Amniotic stem cell (primary cell): ENCODE results near the gene C17orf67.
A peak's percentile ranks its signal among the peaks of the same experiment; 100 is the strongest.

Source experiments
- DNase-seq: peaks from one replicate; lab custom pipeline; 2025; lab: John Stamatoyannopoulos, UW

Gene C17orf67

GRCh38 chr17:56833809-56834379 lies at the start of gene C17orf67, which contains the start of gene DGKE:
Gene C17orf67 (minus strand): TSS chr17:56833920. CDS start chr17:56815810, 18,110 bp downstream.
Gene DGKE (plus strand): TSS chr17:56834151. CDS start chr17:56834796, 645 bp downstream.
- DNase-seq, result peak; percentile 85

GRCh38 chr17:56881685-56882295 lies 48.1 kb upstream of the C17orf67 start:
- DNase-seq, result no peak

GRCh38 chr17:56880571-56880970 lies 46.9 kb upstream of the C17orf67 start:
- DNase-seq, result no peak

- no peak for DNase-seq
These were observed 46.4 kb upstream of the C17orf67 start for GRCh38 chr17:56880133-56880532.

- no peak for DNase-seq
These were observed 45.6 kb upstream of the C17orf67 start for GRCh38 chr17:56879280-56879679.

- no peak for DNase-seq
These were observed 43.1 kb upstream of the C17orf67 start for GRCh38 chr17:56876766-56877179.

- no peak for DNase-seq
These were observed 36.4 kb upstream of the C17orf67 start for GRCh38 chr17:56870081-56870651.

- DNase-seq, result no peak
These were observed 35.0 kb upstream of the C17orf67 start for GRCh38 chr17:56868716-56869115.

GRCh38 chr17:56867948-56868376 lies 34.2 kb upstream of the C17orf67 start:
- DNase-seq, result no peak

- no peak for DNase-seq
These were observed 32.8 kb upstream of the C17orf67 start for GRCh38 chr17:56866496-56866895.

- DNase-seq, result no peak
These were observed 32.4 kb upstream of the C17orf67 start for GRCh38 chr17:56866076-56866475.

- no peak for DNase-seq
These were observed 30.3 kb upstream of the C17orf67 start for GRCh38 chr17:56863974-56864373.

- DNase-seq, result no peak
These were observed 28.2 kb upstream of the C17orf67 start for GRCh38 chr17:56861899-56862298.

GRCh38 chr17:56851008-56851407 lies 17.3 kb upstream of the C17orf67 start:
- no peak for DNase-seq

GRCh38 chr17:56850591-56850990 lies 16.9 kb upstream of the C17orf67 start:
- no peak for DNase-seq

GRCh38 chr17:56849131-56849530 lies 15.4 kb upstream of the C17orf67 start:
- no peak for DNase-seq

GRCh38 chr17:56847106-56847505 lies 13.4 kb upstream of the C17orf67 start:
- DNase-seq, result no peak

- no peak for DNase-seq
These were observed 12.2 kb upstream of the C17orf67 start for GRCh38 chr17:56845934-56846333.

GRCh38 chr17:56842577-56842976 lies 8.9 kb upstream of the C17orf67 start:
- no peak for DNase-seq

- no peak for DNase-seq
These were observed 5.0 kb upstream of the C17orf67 start for GRCh38 chr17:56838687-56839086.

- DNase-seq, result no peak
These were observed 1.5 kb upstream of the C17orf67 start for GRCh38 chr17:56835264-56835585.

GRCh38 chr17:56834380-56835263 lies 902 bp upstream of the C17orf67 start:
- no peak for DNase-seq
